ENCODE measurements around the gene SYNPR.

DNA sequence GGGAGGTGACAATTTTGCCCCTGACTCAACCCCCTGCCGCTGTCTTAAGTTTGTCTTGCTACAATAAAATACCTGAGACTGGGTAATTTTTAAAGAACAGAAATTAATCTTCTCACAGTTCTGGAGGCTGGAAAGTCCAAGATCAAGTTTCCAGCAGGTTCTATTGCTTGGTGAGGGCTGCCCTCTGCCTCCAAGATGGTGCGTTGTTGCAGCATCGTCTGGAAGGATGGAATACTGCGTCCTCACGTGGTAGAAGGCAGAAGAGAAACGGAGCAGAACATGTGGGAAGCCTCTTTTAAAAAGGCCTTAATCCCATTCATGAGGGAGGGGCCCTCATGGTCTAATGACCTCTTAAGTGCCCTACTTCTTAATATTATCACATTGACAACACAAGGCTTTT is 287.1 kb downstream of the SYNPR start:
- TF ChIP-seq POLR2A (IDR thresholded peaks at IDR 0.05; ENCODE audit: extremely low read depth, insufficient read length): no peak
- TF ChIP-seq, protein P1, sequence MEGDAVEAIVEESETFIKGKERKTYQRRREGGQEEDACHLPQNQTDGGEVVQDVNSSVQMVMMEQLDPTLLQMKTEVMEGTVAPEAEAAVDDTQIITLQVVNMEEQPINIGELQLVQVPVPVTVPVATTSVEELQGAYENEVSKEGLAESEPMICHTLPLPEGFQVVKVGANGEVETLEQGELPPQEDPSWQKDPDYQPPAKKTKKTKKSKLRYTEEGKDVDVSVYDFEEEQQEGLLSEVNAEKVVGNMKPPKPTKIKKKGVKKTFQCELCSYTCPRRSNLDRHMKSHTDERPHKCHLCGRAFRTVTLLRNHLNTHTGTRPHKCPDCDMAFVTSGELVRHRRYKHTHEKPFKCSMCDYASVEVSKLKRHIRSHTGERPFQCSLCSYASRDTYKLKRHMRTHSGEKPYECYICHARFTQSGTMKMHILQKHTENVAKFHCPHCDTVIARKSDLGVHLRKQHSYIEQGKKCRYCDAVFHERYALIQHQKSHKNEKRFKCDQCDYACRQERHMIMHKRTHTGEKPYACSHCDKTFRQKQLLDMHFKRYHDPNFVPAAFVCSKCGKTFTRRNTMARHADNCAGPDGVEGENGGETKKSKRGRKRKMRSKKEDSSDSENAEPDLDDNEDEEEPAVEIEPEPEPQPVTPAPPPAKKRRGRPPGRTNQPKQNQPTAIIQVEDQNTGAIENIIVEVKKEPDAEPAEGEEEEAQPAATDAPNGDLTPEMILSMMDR (IDR thresholded peaks at IDR 0.05; ENCODE audit: low read depth, low read length): no peak

Data from NB4 (cell line).